Measurements from ENCODE around the gene HADH. TPM values are rescaled to one million over a fixed set of nuclear protein-coding genes. Genes with fewer than 3 reads are reported as not detected.
A peak's percentile ranks its signal among the peaks of the same experiment; 100 is the strongest.

Gene HADH
- total and polyA plus RNA-seq, 4 donors: 27.5 to 140 (median 94.3) TPM

- Histone ChIP-seq H3K27ac (ENCODE audit: low read depth in 1 of 2, low read length in 2 of 2) (no peak overlapping the region), H3K9me3 (ENCODE audit: control insufficient read depth in 4 of 4, low read length in 3 of 4) (no peaks in the 10 kb centered on the region), H3K4me1 (ENCODE audit: control insufficient read depth in 4 of 4, insufficient read depth in 4 of 4, low read length in 3 of 4) (no peaks in the 10 kb centered on the region), H3K36me3 (ENCODE audit: control insufficient read depth in 4 of 4, insufficient read depth in 3 of 4, low read depth in 1 of 4, low read length in 3 of 4) (no peaks in the 10 kb centered on the region), H3K4me3 (ENCODE audit: low read depth in 1 of 3, low read length in 3 of 3) (no peak overlapping the region), H3K9ac (ENCODE audit: low read depth in 1 of 2, low read length in 2 of 2) (no peak overlapping the region), H3K27me3 (ENCODE audit: control insufficient read depth in 4 of 4, insufficient read depth in 4 of 4, low read length in 3 of 4) (peaks cover 0 to 6% (median 2%) of the 10 kb centered on the region in 4 donors)
- DNase-seq (ENCODE audit: low spot score): no peak
- TF ChIP-seq, protein P1, sequence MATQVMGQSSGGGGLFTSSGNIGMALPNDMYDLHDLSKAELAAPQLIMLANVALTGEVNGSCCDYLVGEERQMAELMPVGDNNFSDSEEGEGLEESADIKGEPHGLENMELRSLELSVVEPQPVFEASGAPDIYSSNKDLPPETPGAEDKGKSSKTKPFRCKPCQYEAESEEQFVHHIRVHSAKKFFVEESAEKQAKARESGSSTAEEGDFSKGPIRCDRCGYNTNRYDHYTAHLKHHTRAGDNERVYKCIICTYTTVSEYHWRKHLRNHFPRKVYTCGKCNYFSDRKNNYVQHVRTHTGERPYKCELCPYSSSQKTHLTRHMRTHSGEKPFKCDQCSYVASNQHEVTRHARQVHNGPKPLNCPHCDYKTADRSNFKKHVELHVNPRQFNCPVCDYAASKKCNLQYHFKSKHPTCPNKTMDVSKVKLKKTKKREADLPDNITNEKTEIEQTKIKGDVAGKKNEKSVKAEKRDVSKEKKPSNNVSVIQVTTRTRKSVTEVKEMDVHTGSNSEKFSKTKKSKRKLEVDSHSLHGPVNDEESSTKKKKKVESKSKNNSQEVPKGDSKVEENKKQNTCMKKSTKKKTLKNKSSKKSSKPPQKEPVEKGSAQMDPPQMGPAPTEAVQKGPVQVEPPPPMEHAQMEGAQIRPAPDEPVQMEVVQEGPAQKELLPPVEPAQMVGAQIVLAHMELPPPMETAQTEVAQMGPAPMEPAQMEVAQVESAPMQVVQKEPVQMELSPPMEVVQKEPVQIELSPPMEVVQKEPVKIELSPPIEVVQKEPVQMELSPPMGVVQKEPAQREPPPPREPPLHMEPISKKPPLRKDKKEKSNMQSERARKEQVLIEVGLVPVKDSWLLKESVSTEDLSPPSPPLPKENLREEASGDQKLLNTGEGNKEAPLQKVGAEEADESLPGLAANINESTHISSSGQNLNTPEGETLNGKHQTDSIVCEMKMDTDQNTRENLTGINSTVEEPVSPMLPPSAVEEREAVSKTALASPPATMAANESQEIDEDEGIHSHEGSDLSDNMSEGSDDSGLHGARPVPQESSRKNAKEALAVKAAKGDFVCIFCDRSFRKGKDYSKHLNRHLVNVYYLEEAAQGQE (IDR thresholded peaks at IDR 0.05): no peak
- TF ChIP-seq NR2F2 (IDR thresholded peaks at IDR 0.05): no peak
- no peak for TF ChIP-seq FOXA1 (IDR thresholded peaks at IDR 0.05)
- TF ChIP-seq, protein P2, sequence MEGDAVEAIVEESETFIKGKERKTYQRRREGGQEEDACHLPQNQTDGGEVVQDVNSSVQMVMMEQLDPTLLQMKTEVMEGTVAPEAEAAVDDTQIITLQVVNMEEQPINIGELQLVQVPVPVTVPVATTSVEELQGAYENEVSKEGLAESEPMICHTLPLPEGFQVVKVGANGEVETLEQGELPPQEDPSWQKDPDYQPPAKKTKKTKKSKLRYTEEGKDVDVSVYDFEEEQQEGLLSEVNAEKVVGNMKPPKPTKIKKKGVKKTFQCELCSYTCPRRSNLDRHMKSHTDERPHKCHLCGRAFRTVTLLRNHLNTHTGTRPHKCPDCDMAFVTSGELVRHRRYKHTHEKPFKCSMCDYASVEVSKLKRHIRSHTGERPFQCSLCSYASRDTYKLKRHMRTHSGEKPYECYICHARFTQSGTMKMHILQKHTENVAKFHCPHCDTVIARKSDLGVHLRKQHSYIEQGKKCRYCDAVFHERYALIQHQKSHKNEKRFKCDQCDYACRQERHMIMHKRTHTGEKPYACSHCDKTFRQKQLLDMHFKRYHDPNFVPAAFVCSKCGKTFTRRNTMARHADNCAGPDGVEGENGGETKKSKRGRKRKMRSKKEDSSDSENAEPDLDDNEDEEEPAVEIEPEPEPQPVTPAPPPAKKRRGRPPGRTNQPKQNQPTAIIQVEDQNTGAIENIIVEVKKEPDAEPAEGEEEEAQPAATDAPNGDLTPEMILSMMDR (IDR thresholded peaks at IDR 0.05; ENCODE audit: low read depth, low read length, missing input control): peak; percentile 46
- TF ChIP-seq RAD21 (IDR thresholded peaks at IDR 0.05): peak; percentile 75 to 76
- no peak for TF ChIP-seq JUND (IDR thresholded peaks at IDR 0.05)
- WGBS: 55% methylated on average over 5 of the region's 5 CpGs
Measured at GRCh38 chr4:108060164-108060563, 70.5 kb downstream of the HADH start.

DNA sequence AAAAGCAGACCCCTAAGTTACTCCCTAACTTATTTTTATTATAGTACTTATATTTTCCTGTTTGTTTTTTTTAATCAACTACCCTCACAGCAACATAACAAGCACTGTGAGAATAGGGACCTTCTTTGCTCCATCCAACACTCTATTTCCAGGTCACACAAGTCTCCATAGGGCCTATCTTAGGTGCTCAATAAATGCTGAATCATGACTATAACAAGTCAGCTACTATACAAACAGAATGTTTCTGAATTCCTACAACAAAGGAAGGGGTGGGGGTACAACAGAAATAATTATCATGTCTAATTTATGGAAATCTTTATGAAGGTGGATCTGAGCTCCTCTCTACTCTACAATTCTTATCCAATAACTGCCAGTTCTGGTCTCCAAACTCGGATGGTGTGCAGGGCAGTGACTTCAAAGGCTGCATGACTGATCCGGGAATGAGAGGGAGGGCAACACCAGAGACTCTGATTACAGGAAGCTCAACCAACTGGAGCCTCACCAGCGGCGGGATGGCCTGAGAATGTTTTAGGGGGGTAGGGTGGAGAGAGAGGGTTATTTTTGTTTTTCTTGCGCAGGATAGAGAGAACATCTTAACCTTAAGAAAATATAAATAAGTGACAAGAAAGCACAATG lies 71.1 kb downstream of the HADH start:
- no peak overlapping the region for H3K27ac ChIP-seq (ENCODE audit: low read depth in 1 of 2, low read length in 2 of 2)
- WGBS: 65% methylated on average over 5 of the region's 5 CpGs
- H3K9ac ChIP-seq (ENCODE audit: low read depth in 1 of 2, low read length in 2 of 2): no peak overlapping the region
- H3K36me3 ChIP-seq (ENCODE audit: control insufficient read depth in 4 of 4, insufficient read depth in 3 of 4, low read depth in 1 of 4, low read length in 3 of 4): no peaks in the 10 kb centered on the region
- no peak for TF ChIP-seq EGR1 (IDR thresholded peaks at IDR 0.05; ENCODE audit: low read depth in 2 of 2)
- no peak for TF ChIP-seq JUND (IDR thresholded peaks at IDR 0.05)
- TF ChIP-seq GABPA (IDR thresholded peaks at IDR 0.05 in 1 of 2, conservative IDR thresholded peaks at IDR 0.05 in 1 of 2): no peak
- no peak for TF ChIP-seq RAD21 (IDR thresholded peaks at IDR 0.05)
- no peak for TF ChIP-seq YY1 (IDR thresholded peaks at IDR 0.05)
- no peak for TF ChIP-seq HNF4G (IDR thresholded peaks at IDR 0.05)
- no peak for TF ChIP-seq RXRA (IDR thresholded peaks at IDR 0.05)
- TF ChIP-seq, protein P1 (IDR thresholded peaks at IDR 0.05): no peak
- TF ChIP-seq ZBTB33 (IDR thresholded peaks at IDR 0.05): no peak
- H3K27me3 ChIP-seq (ENCODE audit: control insufficient read depth in 4 of 4, insufficient read depth in 4 of 4, low read length in 3 of 4): peaks cover 0 to 6% (median 2%) of the 10 kb centered on the region in 4 donors
- H3K4me3 ChIP-seq (ENCODE audit: low read depth in 1 of 3, low read length in 3 of 3): no peak overlapping the region
- H3K9me3 ChIP-seq (ENCODE audit: control insufficient read depth in 4 of 4, low read length in 3 of 4): no peaks in the 10 kb centered on the region
- H3K4me1 ChIP-seq (ENCODE audit: control insufficient read depth in 4 of 4, insufficient read depth in 4 of 4, low read length in 3 of 4): no peaks in the 10 kb centered on the region
- no peak for DNase-seq (ENCODE audit: low spot score)

Data from liver (tissue), 9 donors.